GM19395 (cell line): ENCODE measurements around the gene CCDC148.
A peak's percentile ranks its signal among the peaks of the same experiment; 100 is the strongest.

ENCODE experiments used
- ATAC-seq: cut with Tn5 transposase; IDR thresholded peaks from one replicate; pipeline ENCODE4 v1.9.1; 2021; ENCODE audit warnings: mild to moderate bottlenecking, moderate library complexity; ENCODE audit not compliant: unreplicated experiment

The CCDC148 gene

DNA sequence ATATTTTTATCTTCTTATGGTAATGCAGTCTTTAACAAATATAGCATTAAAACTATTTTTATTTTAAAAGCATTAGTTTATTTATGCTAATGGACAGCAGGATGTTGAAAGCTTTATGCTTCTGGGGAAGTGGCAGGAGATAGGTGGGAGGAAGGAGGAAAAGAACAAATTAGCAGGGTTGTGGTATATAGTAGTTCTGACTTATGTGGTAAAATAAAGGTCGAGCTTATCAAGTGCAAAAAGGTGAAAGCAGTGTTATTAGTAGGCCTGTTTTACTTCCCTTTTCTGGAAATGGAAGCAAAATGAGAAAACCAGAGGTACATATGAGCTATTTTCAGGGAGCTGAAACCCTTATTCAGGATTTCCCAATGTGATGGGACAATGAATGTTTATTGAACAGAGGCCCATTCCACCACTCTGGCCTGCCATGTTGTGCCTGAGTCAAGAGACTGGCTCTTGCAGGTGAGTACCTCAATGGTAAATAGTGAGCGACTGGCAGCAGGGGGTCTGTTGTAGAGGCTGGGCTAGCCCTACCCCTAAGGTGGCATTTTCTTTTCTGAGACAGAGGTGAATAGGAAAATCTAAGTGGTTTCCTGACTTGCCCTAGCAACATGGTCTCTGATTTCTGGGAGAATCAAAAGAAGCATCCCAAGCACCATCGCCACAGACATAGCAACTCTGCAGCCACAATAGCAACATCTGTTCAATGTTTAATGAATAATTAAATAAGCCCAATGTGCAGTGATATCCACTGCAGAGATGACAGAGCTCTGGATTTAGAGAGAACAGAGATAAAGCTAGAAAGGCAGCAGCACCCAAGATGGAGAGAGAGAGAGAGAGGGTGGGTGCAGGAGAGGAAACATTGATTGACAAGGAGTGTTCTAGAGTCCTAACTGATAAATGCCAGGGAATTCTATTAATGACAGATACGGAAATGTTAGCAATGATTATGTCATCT is 235.2 kb downstream of the CCDC148 start:
- ATAC-seq: peak; percentile 58

DNA sequence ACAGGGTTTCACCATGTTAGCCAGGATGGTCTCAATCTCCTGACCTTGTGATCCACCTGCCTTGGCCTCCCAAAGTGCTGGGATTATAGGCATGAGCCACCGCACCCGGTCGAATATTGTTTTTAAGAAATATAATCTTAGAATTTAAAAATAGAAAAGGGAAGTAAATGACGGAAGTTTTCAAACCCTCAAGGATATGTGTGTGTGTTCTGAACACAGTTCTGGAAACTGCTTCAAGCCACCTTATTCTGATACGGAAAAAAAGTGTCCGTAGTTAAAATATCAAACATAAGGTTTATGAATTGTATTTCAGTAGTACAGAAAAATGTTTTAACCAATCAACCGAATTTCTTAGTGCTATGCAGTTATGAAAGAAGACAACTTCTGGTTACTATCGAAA is 239.0 kb downstream of the CCDC148 start:
- ATAC-seq: no peak

DNA sequence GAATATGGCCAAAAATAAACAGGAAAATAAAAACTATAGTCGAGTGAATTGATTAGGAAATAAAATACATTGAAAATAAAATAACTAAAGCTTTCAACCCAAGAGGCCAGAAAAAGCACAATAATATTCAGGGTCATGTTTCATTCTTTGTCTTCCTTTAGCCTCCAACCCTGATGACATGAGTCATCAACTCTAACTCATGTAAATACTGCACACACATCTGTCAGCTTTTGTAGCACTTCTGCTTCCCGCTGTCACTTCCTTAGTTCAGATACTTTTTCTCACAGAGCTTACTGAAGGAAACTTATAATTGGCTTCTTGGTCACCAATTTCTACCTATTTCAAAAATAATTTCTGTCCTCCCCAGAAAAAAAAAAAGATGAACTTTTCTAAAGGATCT is 242.1 kb downstream of the CCDC148 start:
- ATAC-seq: peak; percentile 92

DNA sequence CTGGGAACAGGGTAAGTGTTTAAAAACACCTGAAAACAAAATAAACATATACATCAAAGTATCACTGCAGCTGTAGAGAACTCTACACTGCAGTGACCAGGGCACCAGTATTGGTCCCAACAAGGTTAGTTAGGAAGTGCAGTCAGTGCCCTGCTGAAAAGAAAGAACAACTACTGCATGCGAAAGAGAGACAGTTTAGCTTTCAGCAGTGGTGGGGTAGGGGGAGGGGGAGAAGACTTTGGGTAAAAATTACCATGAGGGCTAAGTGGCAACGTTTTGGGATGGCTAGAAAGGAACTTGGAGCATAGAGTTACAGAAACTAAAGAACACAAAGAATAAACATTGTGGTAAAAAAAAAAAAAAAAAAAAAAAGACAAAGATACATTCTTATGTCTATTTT is 242.8 kb downstream of the CCDC148 start:
- ATAC-seq: no peak

DNA sequence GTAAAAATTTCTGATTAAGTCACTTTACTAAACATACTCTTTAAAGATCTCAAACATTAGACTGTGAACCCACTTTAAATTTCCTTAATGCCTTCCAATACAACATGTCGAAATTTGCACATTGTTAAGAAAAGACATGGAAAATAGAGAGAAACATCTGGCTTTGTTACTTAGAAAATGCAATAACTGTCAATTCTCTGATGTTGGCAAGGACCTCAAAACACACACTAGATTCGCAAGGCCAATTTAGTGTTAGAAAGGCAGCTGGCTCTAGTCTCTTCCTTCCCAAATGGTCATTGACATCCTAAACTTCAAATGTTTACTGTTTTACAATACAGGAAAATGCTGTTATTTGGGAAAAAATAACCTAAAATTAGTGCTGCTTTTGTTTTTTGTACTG is 244.3 kb downstream of the CCDC148 start:
- no peak for ATAC-seq

DNA sequence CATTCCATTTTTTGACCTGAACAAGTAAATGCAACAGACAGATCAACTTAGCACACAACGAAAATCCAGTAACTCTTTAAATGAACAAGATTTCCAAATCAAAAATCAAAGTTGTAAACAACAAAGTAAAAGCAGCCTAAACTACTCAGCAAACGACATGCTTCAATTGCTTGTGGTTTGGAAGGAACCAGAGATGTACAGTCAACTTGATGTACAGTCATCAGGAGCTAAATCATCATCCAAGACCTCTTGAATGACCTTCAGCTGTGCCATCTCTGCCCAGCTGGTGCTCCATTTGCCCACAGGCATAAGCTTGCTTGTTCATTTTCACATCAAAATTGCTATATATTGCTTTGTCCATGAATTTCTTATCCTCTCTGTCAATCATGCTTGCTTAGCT is 245.1 kb downstream of the CCDC148 start:
- ATAC-seq: no peak

DNA sequence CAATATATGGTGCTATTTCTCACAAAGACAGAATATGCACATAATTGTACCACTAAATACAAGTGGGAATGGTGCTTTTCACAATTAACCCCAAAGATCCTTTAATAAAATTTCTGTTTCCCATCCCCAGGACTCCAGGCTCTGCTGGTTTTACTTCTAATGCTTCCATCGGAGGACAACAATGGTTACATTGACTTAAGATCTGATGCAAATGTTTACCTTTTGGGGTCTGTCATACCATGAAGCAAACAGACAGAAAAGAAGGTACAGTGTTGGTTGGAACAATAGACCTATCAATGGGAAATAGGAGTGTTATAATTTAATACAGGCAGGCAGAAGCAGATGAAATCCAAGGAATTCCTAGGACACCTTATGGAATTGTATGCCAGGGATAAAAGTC is 249.2 kb downstream of the CCDC148 start:
- no peak for ATAC-seq

DNA sequence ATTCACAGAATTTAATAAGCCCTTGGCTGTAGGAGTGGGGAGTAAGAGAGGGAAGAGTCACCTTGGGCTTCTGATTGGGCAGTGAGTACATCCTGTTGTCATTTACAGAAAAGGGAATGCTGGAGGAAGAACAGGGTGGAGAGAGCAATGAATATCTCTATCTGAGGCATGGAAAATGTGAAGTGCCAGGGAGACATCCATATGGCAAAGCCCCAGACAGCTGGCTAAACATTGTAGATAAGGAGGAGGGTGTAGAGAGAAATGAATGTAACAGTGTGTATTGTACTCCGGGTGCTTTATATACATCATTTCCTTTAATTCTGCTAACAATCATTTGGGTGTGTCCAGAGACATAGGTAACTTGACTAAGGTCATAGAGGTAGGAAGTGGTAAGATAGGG is 251.3 kb downstream of the CCDC148 start:
- ATAC-seq: no peak

DNA sequence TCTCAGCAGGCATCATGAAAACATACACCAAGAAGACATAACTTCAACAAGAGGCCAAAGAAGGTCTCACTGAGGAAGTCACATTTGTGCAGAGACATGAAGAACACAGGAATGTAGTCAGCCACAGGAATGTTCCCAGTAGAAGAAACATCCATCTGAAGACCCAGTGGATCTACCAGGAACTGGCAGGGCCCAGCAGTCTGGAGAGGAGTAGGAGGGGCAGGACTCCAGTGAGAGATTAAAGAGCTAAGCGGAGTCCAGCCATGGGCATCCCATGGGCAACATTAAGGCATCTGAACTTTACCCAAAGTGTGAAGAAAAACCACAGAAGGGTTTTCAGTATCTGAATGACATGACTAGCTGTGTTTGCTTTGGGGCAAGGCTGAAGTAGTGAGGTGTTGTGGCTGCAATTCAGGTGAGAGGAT is 251.8 kb downstream of the CCDC148 start:
- ATAC-seq: peak; percentile 62

DNA sequence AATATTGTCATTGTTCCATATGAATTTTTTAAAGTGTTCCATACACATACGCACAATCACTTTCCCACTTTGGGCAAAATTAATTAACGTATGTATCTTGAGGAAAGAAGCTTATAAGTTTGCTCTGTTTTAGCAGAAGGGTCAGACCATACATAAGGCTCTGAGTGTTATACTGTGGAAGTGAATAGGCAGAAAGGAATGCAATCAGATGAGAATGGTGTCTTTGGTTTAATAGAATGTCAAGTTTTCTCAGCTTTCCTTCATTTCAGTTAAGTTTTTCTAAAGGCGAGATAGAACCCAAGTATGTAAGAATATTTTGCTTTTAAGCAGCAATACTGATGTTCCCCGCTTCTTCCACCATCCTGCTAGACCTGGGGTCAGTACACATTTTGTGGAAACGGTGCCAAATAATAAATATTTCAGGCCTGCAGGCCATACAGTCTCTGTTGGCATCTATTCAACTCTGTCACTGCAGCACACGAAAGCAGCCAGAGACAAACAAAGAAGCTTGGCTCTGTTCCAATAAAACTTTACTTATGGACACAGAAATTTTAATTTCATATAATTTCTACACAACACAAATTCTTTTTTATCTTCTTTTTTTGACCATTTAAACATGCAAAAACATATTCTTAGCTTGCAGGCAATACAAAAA is 254.3 kb downstream of the CCDC148 start:
- no peak for ATAC-seq

DNA sequence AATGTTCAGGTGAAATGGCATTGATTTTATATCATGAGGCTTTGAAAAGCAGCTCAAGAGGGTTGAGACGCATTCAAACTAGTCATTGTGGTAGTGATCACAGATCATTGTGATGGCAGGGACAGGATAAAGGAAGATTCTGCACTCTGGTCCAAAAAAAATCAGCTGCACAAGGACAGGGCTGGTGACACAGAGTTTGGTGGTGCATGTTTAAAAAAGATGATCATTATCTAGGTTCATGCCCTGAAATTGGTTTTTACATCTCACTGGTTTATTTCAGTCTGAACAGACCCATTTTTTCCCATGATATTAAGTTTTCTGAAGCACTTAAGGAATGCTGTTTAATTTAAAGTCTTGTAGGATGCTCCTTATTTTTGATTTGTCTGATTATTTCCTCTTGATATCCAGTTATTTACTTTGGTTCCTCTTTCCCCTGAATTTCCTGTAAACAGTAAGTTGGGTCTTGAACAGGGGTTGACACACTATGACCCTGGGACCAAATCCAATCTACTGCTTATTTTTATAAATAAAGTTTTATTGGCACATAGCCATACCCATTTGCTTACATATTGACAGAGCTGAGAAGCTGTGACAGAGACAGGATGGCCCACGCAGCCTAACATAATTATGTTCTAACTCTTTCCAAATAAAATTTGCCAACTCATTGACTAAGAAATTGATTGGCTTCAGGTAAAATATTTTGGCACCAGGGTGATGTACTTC is 256.5 kb downstream of the CCDC148 start:
- ATAC-seq: no peak

DNA sequence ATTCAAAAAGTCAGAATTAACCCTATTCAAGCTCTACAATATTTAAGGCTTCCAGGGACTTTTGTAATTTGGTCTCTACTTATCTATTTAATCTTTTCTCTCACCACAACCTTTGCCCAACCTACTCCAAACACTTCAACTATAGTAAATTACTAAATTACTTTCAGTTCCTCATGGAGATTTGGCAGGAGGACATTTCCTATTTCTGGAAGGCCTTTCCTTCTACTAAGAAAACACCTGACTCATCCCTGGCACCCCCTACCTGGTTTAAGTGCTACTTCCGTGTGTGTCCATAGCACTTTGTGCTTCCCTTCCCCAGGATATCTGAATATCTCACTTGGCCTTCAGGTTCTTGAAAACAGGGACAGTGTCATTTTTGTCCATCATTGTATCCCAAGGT is 258.6 kb downstream of the CCDC148 start:
- no peak for ATAC-seq

DNA sequence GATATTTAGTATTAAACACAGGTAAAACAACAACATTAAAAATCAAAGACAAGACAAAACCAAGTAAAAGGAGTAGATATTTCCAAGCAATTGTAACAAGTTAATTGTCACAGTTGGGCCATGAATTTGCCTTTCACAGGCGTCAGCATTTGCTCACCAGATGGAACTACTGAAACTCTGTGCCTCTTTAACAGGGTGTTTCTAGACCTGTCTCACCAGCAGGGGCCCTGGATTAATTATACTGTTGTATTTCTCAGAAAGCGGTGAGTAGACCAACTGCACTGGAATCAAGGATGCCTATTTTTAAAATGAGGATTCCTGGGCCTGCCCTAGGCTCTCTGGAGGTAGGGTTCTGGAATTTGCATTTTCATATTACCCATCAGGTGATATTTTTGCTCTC is 262.3 kb downstream of the CCDC148 start:
- ATAC-seq: no peak

DNA sequence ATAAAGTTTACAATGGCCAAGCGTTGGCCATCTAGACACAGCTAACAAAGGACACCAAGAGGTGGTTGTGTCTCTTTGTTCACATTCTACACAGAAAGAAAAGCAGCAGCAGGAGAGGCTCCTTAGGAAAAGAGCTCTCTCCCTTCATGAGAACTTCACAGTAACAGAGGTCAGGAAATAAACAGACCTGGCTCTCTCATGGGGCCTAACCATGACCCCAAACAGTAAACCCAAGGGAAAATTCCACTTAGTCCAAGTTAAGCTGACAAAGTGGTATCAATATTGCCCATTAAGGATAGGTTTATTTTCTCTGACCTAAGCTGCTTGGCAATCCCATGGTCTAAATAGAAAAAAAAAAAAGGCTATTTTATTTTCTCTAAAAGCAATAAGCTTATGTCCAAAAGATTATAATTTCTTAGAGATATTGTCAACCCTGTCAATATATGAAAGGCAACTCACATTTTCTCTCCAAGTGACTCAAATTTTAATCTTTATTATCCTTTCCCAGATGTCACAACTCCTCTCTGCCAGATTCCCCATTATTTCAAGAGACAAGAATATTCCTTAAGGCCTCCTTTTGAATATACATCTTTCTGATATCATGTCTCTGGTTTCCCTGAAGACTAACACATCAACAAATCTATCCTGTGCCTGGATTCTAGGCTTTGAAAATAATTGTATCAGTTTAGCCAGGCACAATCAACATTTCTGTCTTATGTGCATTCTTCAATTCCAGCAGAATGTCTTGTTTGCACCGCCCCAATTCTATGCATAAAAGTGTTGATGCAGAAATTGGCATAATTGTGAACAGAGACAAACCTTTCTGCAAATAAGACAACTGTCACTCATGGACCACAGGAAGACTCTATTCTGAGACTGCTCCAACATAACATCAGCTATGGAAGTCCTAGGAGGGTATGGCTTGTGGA is 263.8 kb downstream of the CCDC148 start:
- ATAC-seq: no peak

DNA sequence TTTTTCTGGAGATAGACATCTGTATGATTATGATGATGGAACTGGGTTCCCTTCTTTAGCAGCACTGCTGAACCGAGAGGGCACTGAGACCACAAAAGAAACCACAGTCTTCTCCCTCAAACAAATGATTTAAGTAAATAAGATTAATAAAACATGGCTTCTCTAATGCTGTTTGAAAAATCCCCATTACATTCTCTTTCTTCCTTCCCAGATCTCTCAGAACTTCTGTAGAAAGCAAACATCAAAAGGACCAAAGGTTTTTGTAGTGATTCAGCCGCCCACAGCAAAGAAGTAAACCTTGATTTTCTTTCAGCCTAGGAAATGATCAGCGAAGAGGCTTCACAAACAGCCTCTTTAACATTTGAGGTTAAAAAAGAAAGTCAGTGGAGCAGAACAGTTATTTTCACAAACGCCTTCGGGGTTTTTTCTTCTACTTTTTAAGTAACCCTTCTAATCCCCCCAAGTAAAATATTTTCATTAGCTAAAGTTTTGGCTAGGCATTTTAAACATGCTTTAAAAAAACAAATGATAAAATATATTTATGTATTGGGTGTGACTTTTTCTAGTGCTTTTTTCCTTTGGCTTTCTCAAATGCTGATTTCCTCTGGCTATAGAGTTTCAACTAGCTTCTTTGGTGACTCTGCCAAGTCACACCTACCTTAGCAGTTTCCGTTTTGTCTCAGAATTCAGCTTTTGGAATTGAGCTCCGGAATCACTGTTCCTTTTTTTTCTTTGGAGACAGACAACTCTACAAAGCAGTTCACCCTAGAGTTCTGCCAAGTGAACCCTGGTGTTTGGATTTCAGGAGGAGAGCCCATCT is 265.3 kb downstream of the CCDC148 start:
- peak; percentile 88 for ATAC-seq

DNA sequence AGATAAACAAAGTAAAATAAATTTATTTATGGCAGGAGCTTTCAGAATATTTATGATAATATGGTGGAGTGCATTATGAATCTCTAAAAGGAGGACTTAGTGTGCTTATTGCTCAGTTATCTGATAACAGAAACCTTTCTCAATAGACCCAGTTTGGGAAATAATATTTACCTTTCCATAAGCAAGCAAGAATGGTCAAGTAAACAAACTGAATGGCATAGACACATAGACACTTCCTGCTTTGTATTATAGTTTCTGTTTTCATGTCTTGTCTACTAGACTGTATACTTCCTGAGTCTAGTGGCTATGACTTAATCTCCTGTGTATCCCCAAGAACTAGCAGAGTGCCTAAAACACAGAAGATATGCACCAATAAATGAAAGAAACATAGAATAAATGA is 267.0 kb downstream of the CCDC148 start:
- ATAC-seq: peak; percentile 54

DNA sequence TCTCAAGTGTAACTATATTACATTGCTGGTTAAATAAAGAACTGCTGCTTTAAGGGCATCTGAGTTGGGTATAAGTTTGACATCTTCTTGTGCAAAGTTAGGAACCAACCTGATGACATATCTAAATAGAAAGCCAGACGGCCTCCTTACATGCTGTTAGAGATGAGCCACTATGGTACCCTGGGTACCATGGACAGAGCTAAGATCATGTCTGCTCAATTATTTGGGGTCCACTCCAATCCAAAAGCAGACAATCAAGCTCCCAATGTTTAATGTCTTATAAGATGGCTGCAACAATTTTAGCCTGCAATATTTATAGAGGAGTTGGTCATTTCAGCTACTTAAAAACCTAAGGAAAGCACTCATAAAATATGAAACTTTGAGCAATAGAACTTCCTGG is 268.6 kb downstream of the CCDC148 start:
- no peak for ATAC-seq

DNA sequence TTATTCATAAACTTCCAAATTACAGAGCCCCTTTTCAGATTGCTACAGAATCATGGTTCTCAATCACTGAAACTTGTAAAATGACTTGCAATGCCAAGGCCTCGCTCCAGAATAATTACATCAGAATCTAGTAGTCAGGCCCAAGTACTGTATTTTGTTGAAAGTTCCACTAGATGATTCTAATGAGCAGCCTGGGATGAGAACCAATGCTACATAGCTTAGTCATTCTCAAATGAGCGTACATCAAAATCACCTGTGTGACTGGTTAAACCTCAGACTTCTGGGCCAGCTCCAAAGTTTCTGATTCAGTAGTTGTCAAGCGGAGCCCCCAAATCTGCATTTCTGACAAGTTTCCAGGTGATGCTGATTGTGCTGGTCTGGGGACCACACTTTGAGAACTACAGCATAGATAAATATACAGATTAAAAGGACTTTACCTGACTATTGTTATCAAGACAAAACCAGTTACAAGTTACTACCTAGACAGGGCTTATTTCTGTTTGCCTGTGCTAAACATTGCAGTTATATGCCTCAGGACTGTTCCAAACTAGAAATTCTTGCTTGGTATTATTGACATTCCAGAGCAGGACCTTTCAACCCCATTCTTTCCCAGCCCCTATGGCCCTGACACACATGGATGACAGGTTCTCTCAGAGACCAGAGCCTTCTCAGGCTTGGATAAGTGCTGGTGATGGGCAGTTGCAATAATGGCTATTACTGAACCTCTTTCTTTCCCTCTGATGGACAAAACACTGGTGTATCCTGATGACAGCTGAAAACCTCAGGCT is 271.8 kb downstream of the CCDC148 start:
- no peak for ATAC-seq

DNA sequence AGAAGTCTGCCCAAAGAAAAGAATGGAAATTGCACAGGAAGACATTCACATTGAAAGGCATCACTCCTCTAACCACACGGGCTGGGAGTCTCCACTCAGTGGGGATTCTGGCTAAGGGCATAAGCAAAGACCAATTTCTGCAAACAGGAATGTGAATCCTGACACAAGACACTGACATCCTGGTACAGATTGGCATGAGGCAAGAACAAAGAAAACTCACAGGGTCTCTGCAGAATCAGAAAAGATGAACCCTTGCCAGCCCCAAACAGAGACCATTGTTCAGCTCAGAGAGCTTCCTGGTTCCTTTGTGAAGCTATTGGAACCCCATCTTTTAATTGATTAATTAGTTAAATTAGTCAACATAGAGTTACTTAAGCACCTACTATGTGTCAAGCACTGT is 272.6 kb downstream of the CCDC148 start:
- no peak for ATAC-seq
